NT2/D1 (cell line): Measurements from ENCODE around the gene ATP7A.
"Not testable (repeated sequence)": the region's sequence is repeated elsewhere in the genome, so short reads cannot be mapped to it uniquely, and the experiment has no call there.

Source experiments
- DNase-seq: peaks from one replicate; pipeline ENCODE4 v3.0.0-alpha.2; 2011; ENCODE audit warnings: low read depth, low spot score
- H3K27me3 ChIP-seq: 2 replicates; pipeline ENCODE4 v1.6.0; 2011; ENCODE audit warnings: mild to moderate bottlenecking; ENCODE audit not compliant: insufficient read length, insufficient read depth
- H3K36me3 ChIP-seq: 2 replicates; pipeline ENCODE4 v1.6.1; 2011; ENCODE audit warnings: mild to moderate bottlenecking, low read length, mixed read lengths; ENCODE audit not compliant: insufficient read depth, insufficient read length
- H3K4me1 ChIP-seq: 2 replicates; pipeline ENCODE4 v1.5.1; 2011; ENCODE audit not compliant: insufficient read depth, insufficient read length
- H3K4me3 ChIP-seq: 2 replicates; pipeline ENCODE4 v1.5.1; 2011; ENCODE audit warnings: low read depth; ENCODE audit not compliant: insufficient read length
- H3K9ac ChIP-seq: 2 replicates; pipeline ENCODE4 v1.6.0; 2011; ENCODE audit warnings: low read depth; ENCODE audit not compliant: insufficient read length
- H3K9me3 ChIP-seq: 2 replicates; pipeline ENCODE4 v1.5.1; 2011; ENCODE audit warnings: mild to moderate bottlenecking, low read length; ENCODE audit not compliant: insufficient read depth
- SUZ12 ChIP-seq: IDR thresholded peaks from 2 replicates; pipeline ENCODE4 v1.6.1; 2011; ENCODE audit not compliant: insufficient read length, insufficient read depth; ENCODE audit errors: extremely low read depth
- YY1 ChIP-seq: IDR thresholded peaks from 2 replicates; pipeline ENCODE4 v1.6.1; 2011; ENCODE audit not compliant: insufficient read length, insufficient read depth
- ZNF274 ChIP-seq: IDR thresholded peaks from 2 replicates; pipeline ENCODE4 v1.6.1; 2011; ENCODE audit warnings: mild to moderate bottlenecking, low read depth, low read length

The ATP7A gene

GRCh38 chrX:77924320-77924859 lies 13.9 kb downstream of the ATP7A start:
- H3K36me3 ChIP-seq, result no peaks in the 10 kb centered on the region
- DNase-seq, result no peak
- no peaks in the 10 kb centered on the region for H3K9me3 ChIP-seq
- no peak overlapping the region for H3K9ac ChIP-seq
- H3K4me1 ChIP-seq, result no peaks in the 10 kb centered on the region
- no peaks in the 10 kb centered on the region for H3K27me3 ChIP-seq
- no peak overlapping the region for H3K4me3 ChIP-seq
- TF ChIP-seq SUZ12, result no peak

- Histone ChIP-seq H3K4me1 (no peaks in the 10 kb centered on the region), H3K9ac (no peak overlapping the region), H3K4me3 (no peak overlapping the region), H3K27me3 (no peaks in the 10 kb centered on the region), H3K36me3 (no peaks in the 10 kb centered on the region), H3K9me3 (no peaks in the 10 kb centered on the region; the same call in 1 of the 2 replicates)
- TF ChIP-seq ZNF274, result no peak
- TF ChIP-seq SUZ12, result no peak
- no peak for TF ChIP-seq YY1
- no peak for DNase-seq
Measured at GRCh38 chrX:77925764-77926163, 15.3 kb downstream of the ATP7A start.

- H3K9me3 ChIP-seq, result peaks cover 8% of the 10 kb centered on the region; the same call in 1 of the 2 replicates
- no peak overlapping the region for H3K4me3 ChIP-seq
- H3K36me3 ChIP-seq, result no peaks in the 10 kb centered on the region
- TF ChIP-seq SUZ12, result no peak
- TF ChIP-seq YY1, result no peak
- TF ChIP-seq ZNF274, result no peak
- no peak overlapping the region for H3K9ac ChIP-seq
- no peak for DNase-seq
- H3K4me1 ChIP-seq, result no peaks in the 10 kb centered on the region
- no peaks in the 10 kb centered on the region for H3K27me3 ChIP-seq
Measured at GRCh38 chrX:77930581-77930980, 20.1 kb downstream of the ATP7A start.

- no peak overlapping the region for H3K9ac ChIP-seq
- H3K9me3 ChIP-seq, result peaks cover 8% of the 10 kb centered on the region; the same call in 1 of the 2 replicates
- TF ChIP-seq YY1 (no peak), ZNF274 (no peak), SUZ12 (no peak)
- no peaks in the 10 kb centered on the region for H3K36me3 ChIP-seq
- no peaks in the 10 kb centered on the region for H3K4me1 ChIP-seq
- H3K4me3 ChIP-seq, result no peak overlapping the region
- DNase-seq, result no peak
- H3K27me3 ChIP-seq, result no peaks in the 10 kb centered on the region
Measured at GRCh38 chrX:77935886-77936285, 25.4 kb downstream of the ATP7A start.

- H3K27me3 ChIP-seq, result no peaks in the 10 kb centered on the region
- peaks cover 8% of the 10 kb centered on the region; the same call in 1 of the 2 replicates for H3K9me3 ChIP-seq
- no peak for DNase-seq
- no peaks in the 10 kb centered on the region for H3K36me3 ChIP-seq
- no peak overlapping the region for H3K9ac ChIP-seq
- H3K4me3 ChIP-seq, result no peak overlapping the region
- H3K4me1 ChIP-seq, result no peaks in the 10 kb centered on the region
- TF ChIP-seq YY1 (no peak), SUZ12 (no peak), ZNF274 (no peak)
Measured at GRCh38 chrX:77936299-77936698, 25.8 kb downstream of the ATP7A start.

- TF ChIP-seq SUZ12, result no peak
- no peak for TF ChIP-seq YY1
- no peak for TF ChIP-seq ZNF274
- Histone ChIP-seq H3K36me3 (no peaks in the 10 kb centered on the region), H3K4me1 (no peaks in the 10 kb centered on the region), H3K27me3 (no peaks in the 10 kb centered on the region), H3K9ac (no peak overlapping the region), H3K9me3 (peaks cover 8% of the 10 kb centered on the region; the same call in 1 of the 2 replicates), H3K4me3 (no peak overlapping the region)
- no peak for DNase-seq
Measured at GRCh38 chrX:77937291-77937690, 26.8 kb downstream of the ATP7A start.

GRCh38 chrX:77938083-77938680 lies 27.7 kb downstream of the ATP7A start:
- no peak for DNase-seq
- H3K4me3 ChIP-seq, result no peak overlapping the region
- no peak overlapping the region for H3K9ac ChIP-seq
- TF ChIP-seq YY1 (no peak), SUZ12 (no peak), ZNF274 (no peak)
- no peaks in the 10 kb centered on the region for H3K4me1 ChIP-seq
- no peaks in the 10 kb centered on the region for H3K27me3 ChIP-seq
- H3K36me3 ChIP-seq, result no peaks in the 10 kb centered on the region
- 0 out of 2 replicates have a peak, but pooled peaks cover 2% of the 10 kb centered on the region for H3K9me3 ChIP-seq

- H3K27me3 ChIP-seq, H3K4me3 ChIP-seq, H3K9me3 ChIP-seq, H3K36me3 ChIP-seq, H3K9ac ChIP-seq, DNase-seq, H3K4me1 ChIP-seq: not testable (repeated sequence)
Measured at GRCh38 chrX:77945031-77945430, 34.5 kb downstream of the ATP7A start.
